Glomerular endothelial cell (primary cell): ENCODE measurements around the gene ADAMTSL5. TPM values are rescaled to one million over a fixed set of nuclear protein-coding genes. Genes with fewer than 3 reads are reported as not detected.
"Not testable (repeated sequence)": the region's sequence is repeated elsewhere in the genome, so short reads cannot be mapped to it uniquely, and the experiment has no call there.

Source experiments
- DNase-seq: peaks from one replicate; pipeline ENCODE4 v3.0.0-alpha.2; 2011; ENCODE audit warnings: low read depth, low spot score; ENCODE audit errors: extremely low read depth
- total RNA-seq: library from RNA; depleted of rRNA; stranded (reverse); fragments of >200 nt; gene quantifications from 2 replicates; pipeline ENCODE4 v1.2.3, GENCODE V29; 2015

The ADAMTSL5 gene
- total RNA-seq, 1 donor from 2014 or later: 0.82 TPM

DNA sequence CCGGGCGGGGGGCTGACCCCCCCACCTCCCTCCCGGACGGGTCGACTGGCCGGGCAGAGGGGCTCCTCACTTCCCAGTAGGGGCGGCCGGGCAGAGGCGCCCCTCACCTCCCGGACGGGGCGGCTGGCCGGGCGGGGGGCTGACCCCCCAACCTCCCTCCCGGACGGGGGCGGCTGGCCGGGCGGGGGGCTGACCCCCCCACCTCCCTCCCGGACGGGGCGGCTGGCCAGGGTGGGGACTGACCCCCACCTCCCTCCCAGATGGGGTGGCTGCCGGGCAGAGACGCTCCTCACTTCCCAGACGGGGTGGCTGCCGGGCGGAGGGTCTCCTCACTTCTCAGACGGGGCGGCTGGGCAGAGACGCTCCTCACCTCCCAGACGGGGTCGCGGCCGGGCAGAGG, 13.6 kb downstream of the ADAMTSL5 start:
- DNase-seq: not testable (repeated sequence)

DNA sequence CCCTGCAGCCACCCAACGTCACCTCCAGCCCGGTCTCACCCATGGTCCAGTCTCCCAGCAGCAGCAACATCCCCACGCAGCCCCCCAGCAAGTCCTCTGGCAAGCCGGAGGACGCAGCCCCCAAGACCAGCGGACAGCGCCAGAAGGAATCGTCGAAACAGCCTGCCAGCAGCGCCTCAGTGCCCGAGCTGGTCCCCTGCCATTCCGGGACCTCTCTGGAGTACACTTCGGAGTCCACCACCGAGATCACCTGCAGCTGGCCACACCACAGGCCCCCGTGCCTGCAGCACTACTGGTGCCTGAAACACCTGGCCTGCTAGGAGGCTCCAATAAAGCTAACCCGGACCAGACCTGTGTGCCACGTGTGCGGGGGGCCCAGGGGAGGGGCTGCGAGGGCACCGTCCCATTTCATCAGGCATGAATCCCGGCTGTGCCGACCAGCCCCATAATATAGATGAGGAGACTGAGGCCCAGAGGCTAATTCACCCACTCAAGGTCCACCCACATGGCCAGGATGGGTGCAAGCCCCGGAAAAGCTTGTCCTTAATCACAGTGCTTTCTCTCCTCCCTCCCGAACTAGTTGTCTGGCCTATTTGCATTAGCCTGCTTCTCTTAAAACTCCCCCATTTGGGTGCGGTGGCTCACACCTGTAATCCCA, 15.1 kb downstream of the ADAMTSL5 start:
- no peak for DNase-seq

GRCh38 chr19:1496714-1497577, 15.9 kb downstream of the ADAMTSL5 start:
- DNase-seq: no peak

GRCh38 chr19:1495799-1496713, 16.8 kb downstream of the ADAMTSL5 start:
- no peak for DNase-seq

DNA sequence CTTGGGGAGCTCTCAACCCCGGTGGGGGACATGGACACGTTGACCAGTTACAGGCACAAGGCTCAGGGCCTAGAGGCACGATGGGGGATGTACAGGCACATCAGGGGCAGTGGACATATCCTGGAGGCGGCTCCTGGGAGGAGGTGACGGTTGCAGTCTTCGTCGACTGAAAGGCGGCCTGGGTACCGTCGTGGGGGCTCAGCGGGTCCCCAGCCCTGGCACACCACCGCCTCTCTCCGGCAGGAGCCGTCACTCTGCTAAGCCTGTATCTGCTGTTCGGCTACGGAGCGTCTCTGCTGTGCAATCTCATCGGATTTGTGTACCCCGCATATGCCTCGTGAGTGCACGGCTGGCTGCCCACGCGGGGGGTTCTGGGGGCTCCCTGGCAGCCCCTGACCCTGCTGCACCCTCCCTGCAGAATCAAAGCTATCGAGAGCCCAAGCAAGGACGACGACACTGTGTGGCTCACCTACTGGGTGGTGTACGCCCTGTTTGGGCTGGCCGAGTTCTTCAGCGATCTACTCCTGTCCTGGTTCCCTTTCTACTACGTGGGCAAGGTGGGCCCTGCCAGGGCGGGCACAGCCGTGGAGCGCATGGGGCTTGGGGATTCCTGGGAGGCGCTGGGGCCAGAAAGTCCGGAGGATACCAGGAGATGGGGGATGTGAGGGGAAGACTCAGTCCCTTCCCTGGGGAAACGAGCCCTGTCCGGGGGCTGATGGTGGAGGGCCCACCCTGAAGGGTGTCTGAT, 17.6 kb downstream of the ADAMTSL5 start:
- no peak for DNase-seq

DNA sequence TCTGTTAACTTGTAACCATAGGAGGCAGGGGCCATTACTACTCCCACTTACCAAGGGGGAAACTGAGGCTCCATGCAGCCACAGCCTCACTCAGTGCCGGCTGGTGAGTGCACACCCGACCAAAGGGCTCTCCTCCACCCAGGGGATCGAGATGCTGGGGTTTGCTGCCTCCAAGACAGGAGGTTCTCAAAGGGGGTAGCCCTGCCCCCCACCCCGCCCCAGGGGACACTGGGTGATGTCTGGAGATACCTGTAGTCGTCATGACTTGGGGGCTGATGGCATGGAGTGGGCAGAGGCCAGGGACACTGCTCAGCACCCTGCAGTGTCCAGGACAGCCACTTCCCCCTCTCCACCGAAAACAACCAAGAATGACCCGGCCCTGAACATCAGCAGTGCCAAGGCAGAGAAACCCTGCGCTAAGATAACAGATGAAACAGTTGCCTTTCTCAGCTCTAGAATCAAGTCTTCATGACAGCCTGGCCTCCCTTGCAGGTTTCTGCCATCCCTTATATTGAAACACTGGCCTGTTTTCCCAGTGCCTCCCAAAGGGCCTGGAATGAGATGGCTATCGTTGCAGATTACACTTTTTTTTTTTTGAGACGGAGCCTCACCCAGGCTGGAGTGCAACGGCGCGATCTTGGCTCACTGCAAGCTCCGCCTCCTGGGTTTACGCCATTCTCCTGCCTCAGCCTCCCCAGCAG, 18.6 kb downstream of the ADAMTSL5 start:
- DNase-seq: no peak

- DNase-seq: no peak
These were observed 20.3 kb downstream of the ADAMTSL5 start for GRCh38 chr19:1492474-1493006.

DNA sequence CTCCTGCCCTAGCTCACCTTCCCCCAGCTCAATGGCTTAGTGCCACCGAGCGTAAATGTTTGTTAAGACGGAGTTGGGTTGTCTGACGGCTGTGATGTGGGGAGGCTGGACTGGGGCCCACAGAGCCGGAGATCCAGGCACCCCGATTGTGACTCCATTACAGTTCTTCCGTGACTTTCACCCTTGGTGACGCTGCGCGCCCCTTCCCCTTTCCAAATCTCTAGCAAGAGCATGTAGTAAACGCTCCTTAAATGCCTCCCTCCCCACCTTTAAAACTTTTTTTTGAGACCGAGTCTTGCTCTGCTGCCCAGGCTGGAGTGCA, 21.0 kb downstream of the ADAMTSL5 start:
- no peak for DNase-seq

- no peak for DNase-seq
These were observed 21.5 kb downstream of the ADAMTSL5 start, which contains the start of gene REEP6 for GRCh38 chr19:1491114-1491848. TSS of gene REEP6 (plus strand) at chr19:1491181. CDS start at chr19:1491270, 89 bp downstream.

GRCh38 chr19:1490311-1491113, 22.3 kb downstream of the ADAMTSL5 start, which contains the start of gene PCSK4:
TSS of gene PCSK4 (minus strand) at chr19:1490350. CDS start at chr19:1490346, 4 bp downstream.
- peak; percentile 88 for DNase-seq

GRCh38 chr19:1489463-1490310, 23.1 kb downstream of the ADAMTSL5 start:
- no peak for DNase-seq

DNA sequence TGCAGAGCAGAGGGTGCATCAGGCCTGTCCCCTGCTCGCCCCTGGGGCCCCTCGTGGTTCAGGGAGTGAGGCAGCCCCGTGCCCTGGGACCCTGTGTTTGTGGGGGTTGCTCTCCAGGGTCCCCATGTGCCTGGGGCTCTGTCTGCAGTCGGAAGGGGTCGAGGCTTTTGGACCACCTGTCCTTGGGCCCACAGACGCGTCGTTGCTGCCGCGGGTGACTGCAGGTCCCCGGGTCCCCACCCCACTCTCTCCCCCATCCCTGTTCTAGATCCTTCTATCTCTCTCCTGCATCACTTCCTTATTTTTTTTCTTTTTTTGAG, 24.6 kb downstream of the ADAMTSL5 start:
- DNase-seq: no peak

GRCh38 chr19:1487576-1488281, 25.1 kb downstream of the ADAMTSL5 start:
- no peak for DNase-seq

- DNase-seq: no peak
These were observed 25.9 kb downstream of the ADAMTSL5 start for GRCh38 chr19:1486720-1487575.

- no peak for DNase-seq
These were observed 28.8 kb downstream of the ADAMTSL5 start for GRCh38 chr19:1483979-1484428.
